ENCODE data around the gene ALPK1.

GRCh38 chr4:112280386-112281056 is 16.6 kb upstream of the ALPK1 start:
- TF ChIP-seq MXI1 (conservative IDR thresholded peaks at IDR 0.05; ENCODE audit: poor library complexity, severe bottlenecking): no peak
- no peak for TF ChIP-seq TAF1 (IDR thresholded peaks at IDR 0.05; ENCODE audit: low read depth)
- no peak for TF ChIP-seq CTCF (IDR thresholded peaks at IDR 0.05; ENCODE audit: poor library complexity, severe bottlenecking)
- no peak for TF ChIP-seq POLR2AphosphoS5 (IDR thresholded peaks at IDR 0.05)
- TF ChIP-seq RAD21 (conservative IDR thresholded peaks at IDR 0.05): no peak
- TF ChIP-seq EP300 (conservative IDR thresholded peaks at IDR 0.05; ENCODE audit: poor library complexity, severe bottlenecking): no peak

All from neural cell (in vitro differentiated cells).